ENCODE measurements around the gene CACNA2D4. TPM values are rescaled to one million over a fixed set of nuclear protein-coding genes. Genes with fewer than 3 reads are reported as not detected.
"Not testable (repeated sequence)": the region's sequence is repeated elsewhere in the genome, so short reads cannot be mapped to it uniquely, and the experiment has no call there.

The CACNA2D4 gene, protein sequence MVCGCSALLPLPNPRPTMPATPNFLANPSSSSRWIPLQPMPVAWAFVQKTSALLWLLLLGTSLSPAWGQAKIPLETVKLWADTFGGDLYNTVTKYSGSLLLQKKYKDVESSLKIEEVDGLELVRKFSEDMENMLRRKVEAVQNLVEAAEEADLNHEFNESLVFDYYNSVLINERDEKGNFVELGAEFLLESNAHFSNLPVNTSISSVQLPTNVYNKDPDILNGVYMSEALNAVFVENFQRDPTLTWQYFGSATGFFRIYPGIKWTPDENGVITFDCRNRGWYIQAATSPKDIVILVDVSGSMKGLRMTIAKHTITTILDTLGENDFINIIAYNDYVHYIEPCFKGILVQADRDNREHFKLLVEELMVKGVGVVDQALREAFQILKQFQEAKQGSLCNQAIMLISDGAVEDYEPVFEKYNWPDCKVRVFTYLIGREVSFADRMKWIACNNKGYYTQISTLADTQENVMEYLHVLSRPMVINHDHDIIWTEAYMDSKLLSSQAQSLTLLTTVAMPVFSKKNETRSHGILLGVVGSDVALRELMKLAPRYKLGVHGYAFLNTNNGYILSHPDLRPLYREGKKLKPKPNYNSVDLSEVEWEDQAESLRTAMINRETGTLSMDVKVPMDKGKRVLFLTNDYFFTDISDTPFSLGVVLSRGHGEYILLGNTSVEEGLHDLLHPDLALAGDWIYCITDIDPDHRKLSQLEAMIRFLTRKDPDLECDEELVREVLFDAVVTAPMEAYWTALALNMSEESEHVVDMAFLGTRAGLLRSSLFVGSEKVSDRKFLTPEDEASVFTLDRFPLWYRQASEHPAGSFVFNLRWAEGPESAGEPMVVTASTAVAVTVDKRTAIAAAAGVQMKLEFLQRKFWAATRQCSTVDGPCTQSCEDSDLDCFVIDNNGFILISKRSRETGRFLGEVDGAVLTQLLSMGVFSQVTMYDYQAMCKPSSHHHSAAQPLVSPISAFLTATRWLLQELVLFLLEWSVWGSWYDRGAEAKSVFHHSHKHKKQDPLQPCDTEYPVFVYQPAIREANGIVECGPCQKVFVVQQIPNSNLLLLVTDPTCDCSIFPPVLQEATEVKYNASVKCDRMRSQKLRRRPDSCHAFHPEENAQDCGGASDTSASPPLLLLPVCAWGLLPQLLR
- total RNA-seq (2014; rRNA removed; shearing (Covaris generic)), result 35.2 and 44.0 TPM in 2 replicates
- 86.4 and 89.0 TPM in 2 replicates for polyA plus RNA-seq (2015; cell fraction: cytosol; rRNA removed)
- 222 and 247 TPM in 2 replicates for polyA plus RNA-seq (2015; cell fraction: nucleus; rRNA removed)

DNA sequence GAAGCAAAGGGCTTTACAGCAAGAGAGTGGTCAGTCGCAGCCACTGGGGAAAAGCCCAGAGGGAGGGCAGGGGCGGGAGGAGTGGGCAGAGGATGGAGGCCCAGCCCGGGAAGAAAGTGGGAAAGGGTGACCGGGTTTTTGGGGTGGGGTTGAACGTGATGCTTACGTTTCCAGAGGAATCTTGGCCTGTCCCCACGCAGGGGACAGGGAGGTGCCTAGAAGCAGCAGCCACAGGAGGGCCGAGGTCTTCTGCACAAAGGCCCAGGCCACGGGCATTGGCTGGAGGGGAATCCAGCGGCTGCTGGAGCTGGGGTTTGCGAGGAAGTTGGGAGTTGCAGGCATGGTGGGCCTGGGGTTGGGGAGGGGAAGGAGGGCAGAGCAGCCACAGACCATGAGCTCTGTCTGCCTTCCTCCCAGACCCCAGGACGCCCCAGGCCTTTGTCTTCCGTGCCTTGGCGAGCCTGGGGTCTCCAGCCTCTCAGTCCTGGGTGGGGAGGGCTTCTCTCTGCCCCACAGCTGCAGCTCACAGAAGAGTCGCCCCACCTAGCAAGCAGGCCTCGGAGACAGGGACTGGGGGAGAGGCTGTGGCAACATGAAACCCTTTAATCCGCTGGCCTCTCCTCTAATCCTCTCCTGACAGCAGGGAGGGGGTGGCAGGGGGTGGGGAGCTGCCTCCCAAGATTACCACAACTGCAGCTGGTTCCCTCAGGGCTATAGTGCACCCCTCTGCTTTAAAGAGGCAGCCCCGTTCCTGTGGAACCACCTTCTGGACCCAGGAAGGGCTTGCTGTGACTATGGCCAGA is at the start of gene CACNA2D4:
TSS of gene CACNA2D4 (minus strand) at position 572 of the 803 bp plus-strand sequence. CDS start at position 393, 179 bp downstream.
- no peak for DNase-seq (ENCODE audit: low read depth)

- no peak for DNase-seq (ENCODE audit: low read depth)
Observed at GRCh38 chr12:1966561-1967226, 48.2 kb upstream of the CACNA2D4 start.

- no peak for DNase-seq (ENCODE audit: low read depth)
Observed at GRCh38 chr12:1965916-1966315, 47.5 kb upstream of the CACNA2D4 start.

- no peak for DNase-seq (ENCODE audit: low read depth)
Observed at GRCh38 chr12:1962051-1963020, 43.9 kb upstream of the CACNA2D4 start.

GRCh38 chr12:1956716-1957115 is 38.3 kb upstream of the CACNA2D4 start:
- DNase-seq (ENCODE audit: low read depth), result no peak

- no peak for DNase-seq (ENCODE audit: low read depth)
Observed at GRCh38 chr12:1949771-1950470, 31.5 kb upstream of the CACNA2D4 start.

- DNase-seq (ENCODE audit: low read depth), result no peak
Observed at GRCh38 chr12:1948883-1949282, 30.4 kb upstream of the CACNA2D4 start.

DNA sequence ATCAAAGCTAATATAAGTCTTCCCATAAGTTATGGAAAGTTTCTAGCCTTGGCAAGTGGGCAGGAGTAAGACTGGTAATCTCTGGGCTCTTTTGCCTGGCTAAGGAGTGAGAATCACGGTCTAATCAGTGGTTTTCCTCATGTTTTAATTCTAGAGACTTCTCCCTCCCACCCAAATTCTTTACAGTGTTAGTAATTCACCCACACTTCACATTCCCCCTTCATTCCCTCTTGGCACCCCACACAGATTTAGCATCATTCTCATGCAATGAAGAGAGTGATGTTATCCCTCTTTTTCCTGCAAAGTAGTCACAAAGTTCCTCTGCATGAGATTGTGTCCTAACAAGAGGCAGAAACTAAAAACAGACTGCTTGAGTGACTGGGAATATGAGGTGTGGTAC is 28.6 kb upstream of the CACNA2D4 start:
- DNase-seq (ENCODE audit: low read depth), result no peak

GRCh38 chr12:1946296-1946695 is 27.8 kb upstream of the CACNA2D4 start:
- DNase-seq (ENCODE audit: low read depth), result no peak

DNA sequence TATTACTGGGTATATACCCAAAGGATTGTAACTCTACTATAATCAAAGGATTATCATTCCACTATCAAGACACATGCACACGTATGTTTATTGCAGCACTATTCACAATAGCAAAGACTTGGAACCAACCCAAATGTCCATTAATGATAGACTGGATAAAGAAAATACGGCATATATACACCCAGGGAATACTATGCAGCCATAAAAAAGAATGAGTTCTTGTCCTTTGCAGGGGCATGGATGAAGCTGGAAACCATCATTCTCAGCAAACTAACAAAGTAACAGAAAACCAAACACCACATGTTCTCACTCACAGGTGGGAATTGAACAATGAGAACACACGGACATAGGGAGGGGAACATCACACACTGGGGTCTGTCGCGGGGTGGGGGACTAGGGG is 27.1 kb upstream of the CACNA2D4 start:
- not testable (repeated sequence) for DNase-seq (ENCODE audit: low read depth)

- DNase-seq (ENCODE audit: low read depth), result peak; percentile 68
Observed at GRCh38 chr12:1939801-1940607, 21.6 kb upstream of the CACNA2D4 start.

DNA sequence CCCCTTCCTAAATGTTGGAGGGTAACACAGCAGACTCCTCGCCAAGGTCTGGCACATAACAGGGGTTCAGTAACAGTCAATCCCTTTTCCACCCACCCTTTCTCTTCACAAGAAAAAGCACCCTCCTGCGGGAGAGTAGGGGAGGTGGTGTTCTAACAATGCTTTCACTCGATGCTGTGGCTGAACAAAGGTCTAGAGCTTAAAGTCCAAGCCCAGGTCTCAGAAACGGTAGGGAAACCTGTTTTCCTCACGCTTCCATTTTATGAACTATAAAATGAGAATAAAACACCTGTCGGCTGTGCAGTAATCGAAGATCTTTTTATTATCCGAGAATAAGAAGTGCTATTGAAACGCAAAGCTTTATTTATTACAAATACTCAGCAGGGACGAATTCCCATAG is 20.9 kb upstream of the CACNA2D4 start:
- no peak for DNase-seq (ENCODE audit: low read depth)

- DNase-seq (ENCODE audit: low read depth), result no peak
Observed at GRCh38 chr12:1937481-1938224, 19.2 kb upstream of the CACNA2D4 start.

DNA sequence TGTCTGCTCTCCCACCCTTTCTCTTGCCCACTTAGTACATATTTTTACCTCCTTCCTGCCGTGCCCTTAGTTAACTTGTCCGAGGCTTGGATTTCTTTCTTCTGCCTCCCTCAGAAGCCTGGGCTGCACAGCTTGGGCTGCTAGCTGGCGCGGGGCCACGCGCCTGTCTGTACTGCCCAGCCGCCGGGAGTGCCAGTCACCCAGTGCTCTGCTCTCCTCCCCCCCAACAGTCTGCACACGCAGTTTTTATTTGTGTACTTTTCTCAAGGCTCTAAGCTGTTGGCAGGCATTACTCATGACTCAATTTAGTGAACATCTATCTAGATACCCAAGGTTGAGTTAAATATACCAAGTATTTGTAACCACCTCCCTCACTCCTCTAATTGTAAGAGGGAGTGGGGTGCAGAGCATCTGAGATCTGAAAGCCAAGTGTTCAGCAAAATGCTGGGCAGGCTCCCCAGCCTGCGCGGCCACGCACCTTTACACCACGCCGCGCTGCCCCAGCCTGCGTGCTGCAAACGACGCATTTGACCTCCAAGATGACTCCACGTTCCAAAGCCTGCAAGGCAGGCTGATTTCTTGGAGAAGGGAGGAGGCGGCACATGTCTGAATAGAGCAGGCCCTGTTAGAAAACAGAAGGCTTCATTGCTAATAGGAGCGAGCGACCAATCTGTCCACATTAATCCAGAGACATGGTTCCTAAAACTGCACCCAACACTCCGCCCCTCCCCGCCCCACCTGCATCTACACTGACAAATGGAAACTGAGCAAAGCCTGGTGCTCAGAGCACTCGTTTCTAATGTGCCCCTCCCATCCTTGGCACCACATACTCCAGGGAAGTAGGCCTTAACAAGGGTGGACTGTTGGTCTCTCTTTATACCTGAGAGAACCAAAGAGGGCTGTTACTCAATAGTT is 18.2 kb upstream of the CACNA2D4 start:
- peak; percentile 61 for DNase-seq (ENCODE audit: low read depth)

DNA sequence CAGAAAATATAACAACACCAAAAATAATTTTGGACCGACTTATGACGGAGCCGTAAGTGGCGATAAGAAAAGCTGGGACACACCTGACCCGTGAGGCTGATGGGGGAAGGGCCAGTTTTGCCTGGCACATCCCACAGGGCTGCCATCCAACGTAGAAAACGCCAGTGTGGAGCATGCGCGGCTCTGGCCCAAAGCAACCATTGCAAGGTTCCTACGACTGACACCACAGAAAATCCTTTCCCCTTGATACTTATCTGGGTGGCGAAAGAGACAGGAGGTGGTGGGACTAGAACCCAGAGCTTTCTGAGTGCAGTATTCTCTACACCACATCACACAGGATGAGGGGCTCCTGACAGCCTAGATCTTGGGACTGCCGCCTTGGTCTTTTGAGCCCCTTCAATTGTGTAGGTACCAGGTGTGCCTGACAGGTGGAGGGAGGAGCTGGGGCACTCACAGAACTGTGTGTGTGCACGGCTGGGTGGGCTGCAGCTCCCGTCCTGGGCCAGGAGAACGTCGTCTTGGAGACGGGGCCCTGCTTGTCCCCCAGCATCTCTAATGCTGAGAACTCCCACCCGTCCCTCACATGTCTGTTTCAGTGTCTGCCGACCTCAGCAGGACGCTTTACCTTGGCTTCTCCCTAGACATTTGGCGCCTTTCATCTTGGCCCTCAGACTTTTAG is 17.4 kb upstream of the CACNA2D4 start:
- no peak for DNase-seq (ENCODE audit: low read depth)

Measured in HT1080 (cell line).